ENCODE measurements around the gene TAGLN2. TPM values are rescaled to one million over a fixed set of nuclear protein-coding genes. Genes with fewer than 3 reads are reported as not detected.
A peak's percentile ranks its signal among the peaks of the same experiment; 100 is the strongest.

Gene TAGLN2
- polyA plus RNA-seq, 1 experiment, result 745 TPM

DNA sequence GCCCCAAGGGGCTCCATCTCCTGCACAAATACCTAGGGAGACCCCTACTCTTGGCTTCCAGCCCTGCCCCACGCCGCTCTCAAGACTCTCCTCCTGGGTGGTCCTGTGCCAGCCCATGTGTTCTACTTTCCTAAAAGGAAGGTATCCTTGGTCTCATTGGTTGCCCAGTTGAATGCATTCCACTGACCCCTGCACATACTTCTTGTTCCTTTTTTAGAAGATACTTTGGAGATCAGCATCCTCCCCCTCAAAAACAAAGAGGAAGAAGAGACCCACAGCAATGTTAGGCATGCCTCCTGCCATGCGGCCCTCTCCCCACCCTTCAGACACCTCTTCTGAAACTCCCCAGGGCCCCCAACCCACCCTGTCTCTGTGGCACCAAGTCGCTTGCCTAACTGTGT, 24.7 kb upstream of the TAGLN2 start:
- H3K36me3 ChIP-seq (ENCODE audit: control insufficient read depth, insufficient read depth, low read length), result no peaks in the 10 kb centered on the region
- no peak overlapping the region for H3K4me3 ChIP-seq (ENCODE audit: low read depth, low read length)
- TF ChIP-seq, protein P1, sequence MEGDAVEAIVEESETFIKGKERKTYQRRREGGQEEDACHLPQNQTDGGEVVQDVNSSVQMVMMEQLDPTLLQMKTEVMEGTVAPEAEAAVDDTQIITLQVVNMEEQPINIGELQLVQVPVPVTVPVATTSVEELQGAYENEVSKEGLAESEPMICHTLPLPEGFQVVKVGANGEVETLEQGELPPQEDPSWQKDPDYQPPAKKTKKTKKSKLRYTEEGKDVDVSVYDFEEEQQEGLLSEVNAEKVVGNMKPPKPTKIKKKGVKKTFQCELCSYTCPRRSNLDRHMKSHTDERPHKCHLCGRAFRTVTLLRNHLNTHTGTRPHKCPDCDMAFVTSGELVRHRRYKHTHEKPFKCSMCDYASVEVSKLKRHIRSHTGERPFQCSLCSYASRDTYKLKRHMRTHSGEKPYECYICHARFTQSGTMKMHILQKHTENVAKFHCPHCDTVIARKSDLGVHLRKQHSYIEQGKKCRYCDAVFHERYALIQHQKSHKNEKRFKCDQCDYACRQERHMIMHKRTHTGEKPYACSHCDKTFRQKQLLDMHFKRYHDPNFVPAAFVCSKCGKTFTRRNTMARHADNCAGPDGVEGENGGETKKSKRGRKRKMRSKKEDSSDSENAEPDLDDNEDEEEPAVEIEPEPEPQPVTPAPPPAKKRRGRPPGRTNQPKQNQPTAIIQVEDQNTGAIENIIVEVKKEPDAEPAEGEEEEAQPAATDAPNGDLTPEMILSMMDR (IDR thresholded peaks at IDR 0.05; ENCODE audit: insufficient read depth, low read depth, low read length), result no peak
- no peak for DNase-seq (ENCODE audit: low read depth)
- H3K27me3 ChIP-seq (ENCODE audit: control insufficient read depth, insufficient read depth, low read length), result peaks cover 12% of the 10 kb centered on the region
- CTCF ChIA-PET, result interaction anchor here (1.4 to 39.5 kb wide), 3 partner anchors 12 to 61 kb away, joined by 3 to 889 read pairs (median 7); no protein-coding TSS in a partner anchor
- POLR2A ChIA-PET, result no interaction called here

DNA sequence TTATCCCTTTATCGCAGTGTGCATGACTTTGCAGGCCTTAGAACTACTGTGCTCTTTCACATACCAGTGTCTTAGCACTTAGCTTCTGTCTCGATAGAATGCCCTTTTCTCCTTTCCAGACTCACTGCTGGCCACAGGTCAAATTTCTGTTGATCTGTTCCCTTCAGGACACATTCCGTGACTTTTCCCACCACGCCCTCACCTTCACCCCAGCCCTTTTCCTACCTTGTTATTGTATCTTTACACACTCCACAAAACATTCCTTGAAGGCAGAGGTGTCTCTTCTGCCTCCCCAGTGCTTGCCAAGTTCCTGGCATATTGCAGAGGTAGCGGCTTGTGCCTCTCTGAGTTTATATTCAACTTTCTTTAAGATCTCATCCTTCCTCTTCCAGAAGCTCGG, 23.8 kb upstream of the TAGLN2 start:
- no peak for DNase-seq (ENCODE audit: low read depth)
- TF ChIP-seq, protein P1 (IDR thresholded peaks at IDR 0.05; ENCODE audit: insufficient read depth, low read depth, low read length), result no peak
- Histone ChIP-seq H3K36me3 (ENCODE audit: control insufficient read depth, insufficient read depth, low read length) (no peaks in the 10 kb centered on the region), H3K4me3 (ENCODE audit: low read depth, low read length) (no peak overlapping the region), H3K27me3 (ENCODE audit: control insufficient read depth, insufficient read depth, low read length) (peaks cover 16% of the 10 kb centered on the region)
- ChIA-PET CTCF (interaction anchor here (1.3 to 39.5 kb wide), 4 partner anchors 12 to 84 kb away, joined by 3 to 889 read pairs (median 6); no protein-coding TSS in a partner anchor), POLR2A (no interaction called here)

DNA sequence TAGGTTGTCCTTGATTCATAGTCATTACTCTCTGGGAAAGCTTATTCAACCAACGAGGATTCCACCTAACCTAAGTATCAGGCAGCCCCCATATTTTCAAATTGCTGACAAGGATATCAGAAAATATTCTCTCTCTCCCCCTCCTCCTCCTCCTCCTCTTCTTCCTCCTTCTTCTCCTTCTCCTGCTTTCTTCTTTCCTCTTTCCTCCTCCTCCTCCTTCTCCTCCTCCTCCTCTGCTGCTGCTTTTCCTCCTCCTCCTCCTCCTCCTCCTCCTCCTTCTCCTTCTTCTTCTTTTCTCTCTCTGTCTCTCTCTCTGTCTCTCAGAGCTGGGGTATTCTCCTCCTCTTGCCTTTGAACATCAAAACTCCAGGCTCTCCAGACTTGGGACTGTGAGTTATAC, 22.6 kb upstream of the TAGLN2 start:
- DNase-seq (ENCODE audit: low read depth), result no peak
- TF ChIP-seq, protein P1 (IDR thresholded peaks at IDR 0.05; ENCODE audit: insufficient read depth, low read depth, low read length), result no peak
- Histone ChIP-seq H3K4me3 (ENCODE audit: low read depth, low read length) (no peak overlapping the region), H3K27me3 (ENCODE audit: control insufficient read depth, insufficient read depth, low read length) (peaks cover 19% of the 10 kb centered on the region), H3K36me3 (ENCODE audit: control insufficient read depth, insufficient read depth, low read length) (no peaks in the 10 kb centered on the region)
- ChIA-PET POLR2A (no interaction called here), CTCF (interaction anchor here (3.8 to 39.5 kb wide), 2 partner anchors 10 to 63 kb away, joined by 25 to 889 read pairs; no protein-coding TSS in a partner anchor)

DNA sequence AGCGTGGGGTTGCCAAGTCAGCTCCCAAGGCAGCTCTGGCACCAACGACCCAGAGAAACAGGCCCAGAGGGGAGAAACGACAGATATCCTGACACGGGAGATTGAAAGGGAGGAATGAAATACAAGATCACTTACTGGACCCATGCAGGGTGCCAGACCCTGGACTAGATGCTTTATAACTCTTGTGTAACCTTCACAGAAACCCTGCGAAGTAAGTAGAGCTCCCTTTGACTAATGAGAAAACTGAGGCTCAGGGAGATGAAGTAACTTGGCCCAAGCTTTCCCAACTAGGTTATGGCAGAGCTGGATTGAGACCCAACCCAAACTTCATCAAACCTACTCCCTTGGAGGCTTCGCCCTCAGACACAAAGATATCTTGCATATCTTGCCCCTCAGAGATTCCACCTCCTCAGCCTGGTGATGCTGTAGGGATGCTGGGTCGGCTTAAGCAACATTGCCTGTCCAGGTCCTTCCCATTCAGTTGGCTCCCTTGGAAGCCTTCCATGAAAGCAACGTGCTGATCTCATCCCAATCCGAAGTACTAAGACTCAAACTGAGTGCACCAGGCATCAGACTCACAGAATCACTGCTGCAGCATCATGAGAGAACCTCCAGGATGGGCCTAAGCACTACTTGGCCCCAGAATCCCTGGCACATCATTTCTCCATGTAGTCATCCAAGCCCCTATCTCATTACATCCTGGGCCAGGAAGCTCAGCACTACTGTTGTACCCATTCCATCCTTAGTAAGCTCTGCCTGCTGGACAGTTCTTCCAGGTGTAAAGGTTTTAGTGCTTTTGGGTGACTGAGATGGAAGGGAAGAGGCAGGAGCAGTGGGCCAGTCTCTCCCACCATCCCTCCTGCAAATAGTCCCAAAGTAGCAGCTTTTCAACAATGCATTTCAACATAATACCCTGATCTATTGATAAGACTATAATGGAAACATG, 21.2 kb upstream of the TAGLN2 start:
- DNase-seq (ENCODE audit: low read depth), result no peak
- POLR2A ChIA-PET, result no interaction called here
- TF ChIP-seq, protein P1 (IDR thresholded peaks at IDR 0.05; ENCODE audit: insufficient read depth, low read depth, low read length), result no peak
- H3K36me3 ChIP-seq (ENCODE audit: control insufficient read depth, insufficient read depth, low read length), result no peaks in the 10 kb centered on the region
- H3K4me3 ChIP-seq (ENCODE audit: low read depth, low read length), result no peak overlapping the region
- CTCF ChIA-PET, result interaction anchor here (1.0 to 39.5 kb wide), 8 partner anchors 7 to 147 kb away, joined by 3 to 889 read pairs (median 4); partner anchors contain the start of gene SLAMF9
- peaks cover 17% of the 10 kb centered on the region for H3K27me3 ChIP-seq (ENCODE audit: control insufficient read depth, insufficient read depth, low read length)

DNA sequence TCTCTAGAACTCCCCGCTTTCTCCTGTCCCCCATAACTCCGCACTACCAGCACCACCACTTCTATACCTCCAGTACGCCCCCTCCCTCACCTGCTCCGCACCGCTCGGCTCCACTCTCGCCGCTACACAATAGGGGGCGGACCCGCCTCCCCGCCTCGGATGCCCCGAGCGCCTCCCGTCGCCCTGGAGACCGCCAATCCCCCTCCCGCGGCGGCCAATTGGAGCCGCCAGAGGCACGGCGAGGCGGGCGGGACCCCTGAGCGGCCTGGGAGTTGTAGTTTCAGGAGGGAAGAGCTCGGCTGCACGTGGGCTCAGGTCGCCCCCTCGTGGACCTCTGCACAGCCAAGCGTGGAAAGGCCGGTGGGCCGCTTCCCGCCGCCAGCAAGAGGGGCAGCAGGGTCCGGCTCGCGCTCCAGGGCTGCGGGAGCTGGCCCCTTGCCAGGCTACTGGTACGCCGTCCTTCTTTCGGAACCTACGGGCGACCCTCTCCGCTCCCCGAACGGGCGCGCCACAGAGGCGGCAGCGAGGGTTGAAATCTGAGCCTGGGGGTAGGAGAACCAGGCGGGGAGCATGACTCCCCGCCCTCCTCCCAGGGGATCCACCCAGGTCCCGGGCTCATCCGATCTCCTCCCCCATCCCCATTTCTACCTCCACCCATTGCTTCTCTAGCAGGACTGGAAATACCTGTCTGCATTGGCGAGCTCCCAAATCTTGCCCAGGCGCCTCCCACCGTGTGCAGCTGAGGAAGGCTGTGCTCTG, 20.4 kb upstream of the TAGLN2 start, which contains the start of gene IGSF9:
Gene IGSF9, minus strand, starts transcription at position 131 of the 759 bp plus-strand sequence. CDS start 2,159 bp downstream, outside the sequence.
- H3K4me3 ChIP-seq (ENCODE audit: low read depth, low read length), result peak within 1 kb of the TSS; percentile 25
- peaks cover 18% of the 10 kb centered on the region for H3K27me3 ChIP-seq (ENCODE audit: control insufficient read depth, insufficient read depth, low read length)
- DNase-seq (ENCODE audit: low read depth), result no peak
- H3K36me3 ChIP-seq (ENCODE audit: control insufficient read depth, insufficient read depth, low read length), result no peaks in the 10 kb centered on the region
- TF ChIP-seq, protein P1 (IDR thresholded peaks at IDR 0.05; ENCODE audit: insufficient read depth, low read depth, low read length), result peak; percentile 60
- ChIA-PET POLR2A (no interaction called here), CTCF (interaction anchor here (1.0 to 39.5 kb wide), 8 partner anchors 8 to 146 kb away, joined by 3 to 889 read pairs (median 4); partner anchors contain the start of gene SLAMF9)

All from BJ (cell line).